WERI-Rb-1 (cell line): ENCODE data around the gene SRGAP1.
"Not testable (repeated sequence)": the region's sequence is repeated elsewhere in the genome, so short reads cannot be mapped to it uniquely, and the experiment has no call there.

Source experiments
- DNase-seq: peaks from one replicate; pipeline ENCODE4 v3.0.0-alpha.2; 2020
- H3K27ac ChIP-seq: fragments of 250-450 bp; sonication (Bioruptor Pico); 2 replicates; pipeline ENCODE4 v1.5.1; 2020; ENCODE audit warnings: mild to moderate bottlenecking, moderate library complexity
- H3K27me3 ChIP-seq: fragments of 250-450 bp; sonication (Bioruptor Pico); 2 replicates; pipeline ENCODE4 v1.5.1; 2021; ENCODE audit warnings: mild to moderate bottlenecking, low read depth, moderate library complexity; ENCODE audit not compliant: insufficient read depth, severe bottlenecking
- H3K36me3 ChIP-seq: fragments of 250-450 bp; sonication (Bioruptor Pico); 2 replicates; pipeline ENCODE4 v1.5.1; 2020; ENCODE audit warnings: mild to moderate bottlenecking, moderate library complexity
- H3K4me3 ChIP-seq: 2 replicates; pipeline ENCODE4 v1.5.1; 2011; ENCODE audit warnings: low read depth, mild to moderate bottlenecking, control low read depth, low read length
- H3K9me3 ChIP-seq: fragments of 250-450 bp; sonication (Bioruptor Pico); 2 replicates; pipeline ENCODE4 v1.5.1; 2021; ENCODE audit warnings: mild to moderate bottlenecking, moderate library complexity; ENCODE audit not compliant: severe bottlenecking
- TF ChIP-seq, protein P1 (sequence below): IDR thresholded peaks from 2 replicates; pipeline ENCODE4 v1.5.1; 2011; ENCODE audit warnings: low read depth, mild to moderate bottlenecking, control low read depth, inconsistent platforms, low read length

Gene SRGAP1

DNA sequence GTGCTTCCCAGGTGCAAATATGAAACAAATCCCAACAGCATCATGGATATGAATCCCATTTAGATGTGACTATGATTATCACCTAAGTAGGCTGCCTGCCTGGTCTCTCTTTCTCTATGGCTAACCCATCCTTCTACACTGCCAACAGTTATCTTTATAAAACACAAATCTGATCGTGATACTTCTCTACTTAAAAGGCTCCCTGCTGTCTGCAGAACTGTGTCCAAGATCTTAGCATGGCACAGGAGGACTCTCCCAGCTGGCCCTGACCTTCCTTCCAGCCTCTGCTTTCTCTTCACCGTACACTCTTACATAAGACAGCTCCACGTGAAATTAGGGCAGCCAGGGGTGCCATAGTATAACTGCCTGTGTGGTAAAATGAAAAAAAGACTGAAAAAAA, 3.5 kb upstream of the SRGAP1 start:
- DNase-seq: no peak
- Histone ChIP-seq H3K27ac (no peak overlapping the region), H3K9me3 (no peaks in the 10 kb centered on the region), H3K4me3 (no peak overlapping the region), H3K36me3 (no peaks in the 10 kb centered on the region), H3K27me3 (no peaks in the 10 kb centered on the region)
- TF ChIP-seq, protein P1, sequence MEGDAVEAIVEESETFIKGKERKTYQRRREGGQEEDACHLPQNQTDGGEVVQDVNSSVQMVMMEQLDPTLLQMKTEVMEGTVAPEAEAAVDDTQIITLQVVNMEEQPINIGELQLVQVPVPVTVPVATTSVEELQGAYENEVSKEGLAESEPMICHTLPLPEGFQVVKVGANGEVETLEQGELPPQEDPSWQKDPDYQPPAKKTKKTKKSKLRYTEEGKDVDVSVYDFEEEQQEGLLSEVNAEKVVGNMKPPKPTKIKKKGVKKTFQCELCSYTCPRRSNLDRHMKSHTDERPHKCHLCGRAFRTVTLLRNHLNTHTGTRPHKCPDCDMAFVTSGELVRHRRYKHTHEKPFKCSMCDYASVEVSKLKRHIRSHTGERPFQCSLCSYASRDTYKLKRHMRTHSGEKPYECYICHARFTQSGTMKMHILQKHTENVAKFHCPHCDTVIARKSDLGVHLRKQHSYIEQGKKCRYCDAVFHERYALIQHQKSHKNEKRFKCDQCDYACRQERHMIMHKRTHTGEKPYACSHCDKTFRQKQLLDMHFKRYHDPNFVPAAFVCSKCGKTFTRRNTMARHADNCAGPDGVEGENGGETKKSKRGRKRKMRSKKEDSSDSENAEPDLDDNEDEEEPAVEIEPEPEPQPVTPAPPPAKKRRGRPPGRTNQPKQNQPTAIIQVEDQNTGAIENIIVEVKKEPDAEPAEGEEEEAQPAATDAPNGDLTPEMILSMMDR: no peak

DNA sequence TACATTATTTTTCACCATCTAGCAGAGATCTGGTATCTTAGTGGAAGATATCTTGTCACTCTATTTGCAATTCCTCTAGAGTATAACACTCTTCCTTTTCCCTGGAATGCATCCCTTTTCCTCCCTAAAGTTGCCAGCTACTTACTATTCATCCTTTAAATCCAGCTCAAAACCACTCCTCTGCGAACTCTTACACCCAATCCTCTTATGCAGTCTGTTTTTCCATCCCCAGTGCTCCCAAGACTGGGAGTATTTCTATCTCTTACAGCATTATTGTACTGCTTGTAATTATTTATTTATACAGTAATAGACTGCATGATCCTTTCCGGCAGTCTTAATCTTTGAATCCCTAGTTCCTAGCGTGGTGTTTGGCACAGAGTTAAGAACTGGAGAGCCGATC, 2.9 kb upstream of the SRGAP1 start:
- TF ChIP-seq, protein P1: no peak

DNA sequence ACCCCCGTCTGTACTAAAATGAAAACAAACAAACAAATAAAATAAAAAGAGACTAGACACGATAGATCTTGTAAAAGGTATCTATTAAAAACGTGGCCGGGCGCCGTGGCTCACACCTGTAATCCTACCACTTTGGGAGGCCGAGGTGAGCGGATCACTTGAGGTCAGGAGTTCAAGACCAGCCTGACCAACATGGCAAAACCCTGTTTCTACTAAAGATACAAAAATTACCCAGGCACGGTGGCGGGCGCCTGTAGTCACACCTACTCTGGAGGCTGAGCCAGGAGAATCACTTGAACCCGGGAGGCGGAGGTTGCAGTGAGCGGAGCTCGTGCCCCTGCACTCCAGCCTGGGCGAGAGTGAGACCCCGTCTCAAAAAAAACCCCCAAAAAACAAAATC, 1.8 kb upstream of the SRGAP1 start:
- DNase-seq, H3K9me3 ChIP-seq, H3K27me3 ChIP-seq, H3K27ac ChIP-seq, H3K4me3 ChIP-seq, H3K36me3 ChIP-seq: not testable (repeated sequence)

More for the DNA sequence above, 2.9 kb upstream of the SRGAP1 start:
- Histone ChIP-seq H3K4me3 (no peak overlapping the region), H3K36me3 (no peaks in the 10 kb centered on the region), H3K27me3 (no peaks in the 10 kb centered on the region), H3K27ac (no peak overlapping the region), H3K9me3 (no peaks in the 10 kb centered on the region)
- no peak for DNase-seq

DNA sequence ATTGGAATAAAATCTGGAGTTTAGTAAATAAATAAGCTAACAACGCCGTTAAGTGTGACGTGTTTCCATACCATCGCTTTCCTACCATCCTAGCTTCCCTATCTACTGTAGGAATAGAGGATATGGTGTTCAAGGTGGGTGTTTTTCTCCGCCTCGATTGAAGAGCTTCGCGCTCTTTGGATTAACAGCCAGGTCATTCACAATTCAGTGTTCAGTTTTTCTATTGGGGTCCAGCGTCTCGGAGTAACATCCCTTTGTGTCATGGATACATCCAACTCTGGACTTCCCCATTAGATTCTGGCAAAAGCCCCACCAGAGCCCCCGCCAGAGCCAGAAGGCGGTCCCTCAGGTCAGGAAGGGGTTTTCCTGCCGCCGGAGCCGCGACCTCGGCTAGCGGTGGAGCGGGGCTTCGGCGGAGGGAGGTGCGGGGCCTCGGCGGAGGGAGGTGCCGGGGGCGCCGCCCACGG, 1.2 kb upstream of the SRGAP1 start:
- TF ChIP-seq, protein P1: no peak
- Histone ChIP-seq H3K27me3 (no peaks in the 10 kb centered on the region), H3K27ac (peak overlapping the region; percentile 32), H3K9me3 (no peaks in the 10 kb centered on the region), H3K36me3 (no peaks in the 10 kb centered on the region), H3K4me3 (peak overlapping the region; percentile 52)
- DNase-seq: no peak

DNA sequence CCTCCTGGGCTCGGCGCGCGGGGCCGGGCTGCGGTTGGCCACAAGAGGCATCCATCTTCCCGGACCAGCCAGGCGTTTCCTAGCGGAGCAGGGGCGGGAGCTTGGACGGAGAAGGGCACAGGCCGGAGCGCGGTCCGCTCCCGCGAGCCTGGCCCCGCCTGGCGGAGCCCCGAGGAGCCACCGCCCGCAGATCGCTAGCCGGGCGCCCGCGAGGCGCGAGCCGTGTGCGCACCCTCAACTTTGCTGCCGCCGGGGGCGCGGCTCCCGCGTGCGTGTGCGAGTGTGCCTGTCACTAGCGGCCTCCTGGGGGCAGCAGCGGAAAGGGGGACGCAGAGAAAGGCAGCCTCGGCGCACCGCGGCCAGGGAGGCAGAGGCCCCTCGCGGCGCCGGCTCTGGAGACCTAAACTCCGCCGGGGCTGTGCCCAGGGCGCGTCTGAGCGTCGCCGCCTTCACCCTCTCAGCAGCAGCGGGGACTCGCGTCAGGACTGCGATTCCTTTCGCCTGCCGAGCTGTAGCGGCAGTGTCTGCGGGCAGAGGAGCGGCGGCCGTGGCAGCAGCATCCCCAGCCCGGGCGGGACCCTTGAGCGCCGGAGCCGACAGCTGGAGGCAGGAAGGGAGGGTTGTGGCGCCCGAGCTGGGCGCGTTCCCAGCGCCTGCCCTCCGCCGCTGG, 644 bp upstream of the SRGAP1 start:
- no peaks in the 10 kb centered on the region for H3K9me3 ChIP-seq
- H3K4me3 ChIP-seq: peak overlapping the region; percentile 52
- TF ChIP-seq, protein P1: peak; percentile 93
- H3K36me3 ChIP-seq: no peaks in the 10 kb centered on the region
- no peaks in the 10 kb centered on the region for H3K27me3 ChIP-seq
- peak; percentile 93 for DNase-seq
- H3K27ac ChIP-seq: peak overlapping the region; percentile 32

DNA sequence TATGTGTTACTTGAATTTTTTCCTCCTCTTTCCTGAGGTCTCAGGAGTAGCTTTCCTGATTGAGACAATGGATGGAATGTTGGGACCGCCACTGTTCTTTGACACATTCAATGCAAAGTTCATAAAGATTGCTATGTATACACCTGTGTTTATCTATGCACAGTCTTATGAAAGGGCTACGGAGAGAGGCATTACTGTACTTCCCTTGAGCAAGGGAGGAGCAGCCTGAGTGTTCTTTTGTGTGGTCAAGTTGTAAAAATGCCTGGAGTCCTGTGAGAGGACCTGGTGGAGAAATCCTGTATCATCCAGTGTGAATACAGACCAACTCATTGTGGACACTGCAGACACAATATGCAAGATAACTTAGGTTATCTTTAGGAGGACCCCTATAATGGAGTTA, 1.2 kb downstream of the SRGAP1 start:
- TF ChIP-seq, protein P1: no peak
- Histone ChIP-seq H3K27ac (no peak overlapping the region), H3K4me3 (no peak overlapping the region), H3K9me3 (no peaks in the 10 kb centered on the region), H3K36me3 (no peaks in the 10 kb centered on the region), H3K27me3 (no peaks in the 10 kb centered on the region)
- no peak for DNase-seq
